Body of pancreas (tissue), 4 donors: ENCODE data around the gene CHODL.

Experiments
- CTCF ChIP-seq, 7 experiments: fragments of 450-650 bp in 4 of 7; fragments of 200-600 bp in 3 of 7; sonication (generic) in 3 of 7; IDR thresholded peaks; one replicate each; pipeline ENCODE4 v1.5.1; 2016 to 2019; ENCODE audit warnings: antibody characterized with exemption in 7 of 7
- POLR2A ChIP-seq, 3 donors: fragments of 450-650 bp; IDR thresholded peaks; one replicate each; pipeline ENCODE4 v1.6.1; 2016; ENCODE audit warnings: antibody characterized with exemption in 3 of 3, mild to moderate bottlenecking in 2 of 3

- no peak for TF ChIP-seq CTCF (IDR thresholded peaks at IDR 0.05)
- no peak for TF ChIP-seq POLR2A (IDR thresholded peaks at IDR 0.05)
Measured at GRCh38 chr21:18253799-18254198, 9.2 kb downstream of the CHODL start.
